Endothelial cell (in vitro differentiated cells): ENCODE results near the gene STK11. TPM values are rescaled to one million over a fixed set of nuclear protein-coding genes. Genes with fewer than 3 reads are reported as not detected.
A peak's percentile ranks its signal among the peaks of the same experiment; 100 is the strongest.

Source experiments
- DNase-seq: peaks from one replicate; pipeline ENCODE4 v3.0.0; 2021; ENCODE audit warnings: low spot score
- H3K27ac Mint-ChIP-seq: one replicate; pipeline ENCODE4 v1.8.0; 2021; ENCODE audit warnings: mixed read lengths, inconsistent platforms; ENCODE audit not compliant: unreplicated experiment
- H3K27me3 Mint-ChIP-seq: one replicate; pipeline ENCODE4 v1.8.0; 2021; ENCODE audit warnings: mild to moderate bottlenecking, moderate library complexity, mixed read lengths, inconsistent platforms; ENCODE audit not compliant: unreplicated experiment
- H3K36me3 Mint-ChIP-seq: one replicate; pipeline ENCODE4 v1.8.0; 2021; ENCODE audit warnings: mild to moderate bottlenecking, low read depth, mixed read lengths, inconsistent platforms; ENCODE audit not compliant: unreplicated experiment
- H3K4me1 Mint-ChIP-seq: one replicate; pipeline ENCODE4 v1.8.0; 2021; ENCODE audit warnings: mild to moderate bottlenecking, mixed read lengths, inconsistent platforms; ENCODE audit not compliant: unreplicated experiment
- H3K4me3 Mint-ChIP-seq: one replicate; pipeline ENCODE4 v1.8.0; 2021; ENCODE audit warnings: mild to moderate bottlenecking, mixed read lengths, inconsistent platforms; ENCODE audit not compliant: unreplicated experiment
- H3K9me3 Mint-ChIP-seq: one replicate; pipeline ENCODE4 v1.8.0; 2021; ENCODE audit warnings: mixed read lengths, inconsistent platforms; ENCODE audit not compliant: unreplicated experiment
- total RNA-seq: library from RNA; stranded (reverse); fragmentation: NEBNext Ultra II Directional; extraction: Animal tissue kit (Norgen Biotek cat#: 25700); gene quantifications from one replicate; pipeline ENCODE4 v1.2.1, GENCODE V29; 2021; ENCODE audit not compliant: unreplicated experiment
- TF ChIP-seq, protein P1 (sequence below): fragments of 200-600 bp; sonication (generic); IDR thresholded peaks from one replicate; pipeline ENCODE4 v1.5.0; 2021; ENCODE audit warnings: antibody characterized with exemption; ENCODE audit not compliant: unreplicated experiment

STK11 gene
- total RNA-seq, 1 donor from 2014 or later: 63.9 TPM

DNA sequence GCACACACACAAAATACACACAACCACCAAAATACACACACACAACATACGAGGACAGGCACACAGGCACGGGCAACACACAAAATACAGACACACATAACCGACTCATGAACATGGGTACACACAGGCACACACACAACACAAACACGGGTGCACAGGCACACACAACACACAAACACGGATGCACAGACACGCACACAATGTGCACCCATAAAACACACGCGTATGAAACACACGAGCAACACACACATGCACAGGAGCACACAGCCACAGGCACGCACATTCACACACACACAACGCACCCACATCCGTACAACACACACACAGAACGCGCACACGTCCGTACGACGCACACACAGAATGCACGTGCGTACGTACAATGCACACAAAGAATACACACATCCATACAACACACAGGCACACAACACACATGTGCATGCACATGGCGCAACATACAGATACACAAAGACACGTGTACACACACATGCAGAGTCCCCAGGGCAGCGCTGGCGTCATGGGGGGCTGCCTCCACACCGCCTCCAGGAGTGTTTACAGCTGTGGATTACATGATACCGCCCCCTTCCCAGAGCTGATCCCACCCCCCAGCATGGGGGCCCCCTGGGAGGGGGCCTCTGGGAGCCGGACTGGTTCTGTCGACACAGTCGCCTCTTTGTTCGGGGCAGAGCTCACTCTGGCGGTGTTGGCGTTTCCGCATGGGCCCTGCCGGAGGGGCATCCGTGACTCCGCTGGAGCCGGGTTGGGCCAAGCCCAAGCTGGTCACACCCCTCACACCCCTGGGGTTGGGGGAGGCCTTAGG is 34.4 kb upstream of the STK11 start:
- Mint-ChIP-seq H3K27ac (peak overlapping the region; percentile 3), H3K4me1 (peaks cover 15% of the 10 kb centered on the region), H3K27me3 (peaks cover 19% of the 10 kb centered on the region), H3K36me3 (peaks cover 11% of the 10 kb centered on the region), H3K9me3 (no peaks in the 10 kb centered on the region), H3K4me3 (peak overlapping the region; percentile 74)
- TF ChIP-seq, protein P1, sequence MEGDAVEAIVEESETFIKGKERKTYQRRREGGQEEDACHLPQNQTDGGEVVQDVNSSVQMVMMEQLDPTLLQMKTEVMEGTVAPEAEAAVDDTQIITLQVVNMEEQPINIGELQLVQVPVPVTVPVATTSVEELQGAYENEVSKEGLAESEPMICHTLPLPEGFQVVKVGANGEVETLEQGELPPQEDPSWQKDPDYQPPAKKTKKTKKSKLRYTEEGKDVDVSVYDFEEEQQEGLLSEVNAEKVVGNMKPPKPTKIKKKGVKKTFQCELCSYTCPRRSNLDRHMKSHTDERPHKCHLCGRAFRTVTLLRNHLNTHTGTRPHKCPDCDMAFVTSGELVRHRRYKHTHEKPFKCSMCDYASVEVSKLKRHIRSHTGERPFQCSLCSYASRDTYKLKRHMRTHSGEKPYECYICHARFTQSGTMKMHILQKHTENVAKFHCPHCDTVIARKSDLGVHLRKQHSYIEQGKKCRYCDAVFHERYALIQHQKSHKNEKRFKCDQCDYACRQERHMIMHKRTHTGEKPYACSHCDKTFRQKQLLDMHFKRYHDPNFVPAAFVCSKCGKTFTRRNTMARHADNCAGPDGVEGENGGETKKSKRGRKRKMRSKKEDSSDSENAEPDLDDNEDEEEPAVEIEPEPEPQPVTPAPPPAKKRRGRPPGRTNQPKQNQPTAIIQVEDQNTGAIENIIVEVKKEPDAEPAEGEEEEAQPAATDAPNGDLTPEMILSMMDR: no peak
- no peak for DNase-seq

DNA sequence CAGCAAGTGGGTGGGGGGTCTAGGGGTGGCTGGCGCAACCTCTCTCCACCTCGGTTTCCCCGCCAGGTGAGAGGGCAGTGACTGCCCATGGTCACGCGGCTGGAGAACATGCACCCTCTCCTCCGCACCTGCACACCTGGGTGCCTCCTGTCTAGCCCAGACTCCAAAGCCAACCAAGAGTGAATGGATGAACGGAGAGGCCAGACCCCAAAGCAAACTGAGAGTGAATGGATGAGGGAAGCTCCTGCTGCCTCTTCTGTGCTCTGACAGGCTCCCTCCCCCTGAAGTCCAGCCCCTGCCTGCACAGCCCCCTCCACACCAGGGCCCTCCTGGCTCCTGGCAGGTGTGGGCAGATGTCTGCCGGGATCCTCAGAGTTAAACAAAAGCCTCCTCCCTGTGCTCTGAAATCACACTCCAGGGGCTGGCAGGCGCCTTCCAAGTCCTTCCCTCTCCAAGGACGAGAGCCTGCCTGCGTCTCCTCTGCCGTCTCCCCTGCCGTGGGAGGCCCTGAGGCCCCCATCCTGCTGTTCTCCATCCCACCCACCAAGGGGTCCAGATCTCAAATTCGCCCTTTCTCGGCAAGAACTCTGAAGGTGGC is 33.7 kb upstream of the STK11 start:
- H3K36me3 Mint-ChIP-seq: peaks cover 11% of the 10 kb centered on the region
- peaks cover 19% of the 10 kb centered on the region for H3K27me3 Mint-ChIP-seq
- H3K4me3 Mint-ChIP-seq: peak overlapping the region; percentile 80
- TF ChIP-seq, protein P1: no peak
- no peaks in the 10 kb centered on the region for H3K9me3 Mint-ChIP-seq
- peak overlapping the region; percentile 78 for H3K27ac Mint-ChIP-seq
- no peak for DNase-seq
- H3K4me1 Mint-ChIP-seq: peaks cover 15% of the 10 kb centered on the region

DNA sequence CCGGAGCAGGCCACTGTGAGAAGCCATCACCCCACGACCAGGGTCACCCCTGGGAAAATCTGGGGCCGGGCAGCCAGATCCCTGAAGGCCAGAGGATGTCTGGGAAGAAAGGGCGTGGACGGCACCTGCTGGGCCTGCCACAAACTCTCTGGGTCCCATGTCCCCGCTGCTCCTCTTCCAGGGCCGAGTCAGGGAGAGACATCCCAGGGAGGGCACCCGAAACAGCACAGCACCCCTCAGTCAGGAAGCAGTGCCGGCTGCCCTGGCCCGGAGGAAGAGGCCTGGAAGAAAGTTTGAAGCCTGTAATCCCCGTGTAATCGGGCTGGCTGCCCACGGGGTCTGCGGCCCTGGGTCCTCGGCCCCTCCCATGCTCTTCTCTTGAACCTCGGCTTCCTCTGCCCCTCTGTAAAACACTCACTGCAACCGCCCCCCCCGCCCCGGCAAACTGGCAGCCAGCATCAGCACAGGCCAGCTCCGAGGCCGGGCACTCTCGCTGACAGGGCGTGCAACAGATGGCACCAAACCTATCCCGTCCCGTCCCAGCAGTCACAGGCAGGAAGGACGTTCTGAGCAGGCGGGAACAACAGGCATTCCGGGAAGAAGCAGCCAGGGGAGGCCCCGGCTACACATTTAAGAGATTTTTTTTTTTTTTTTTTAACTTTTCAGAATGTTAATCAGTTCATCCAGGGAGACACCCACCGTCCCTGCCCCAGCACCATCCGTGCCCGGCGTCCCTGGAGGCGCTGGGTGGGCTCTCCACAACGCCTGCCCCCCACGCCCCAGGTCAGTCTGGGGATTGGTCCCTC is 33.0 kb upstream of the STK11 start:
- H3K9me3 Mint-ChIP-seq: no peaks in the 10 kb centered on the region
- H3K27ac Mint-ChIP-seq: peak overlapping the region; percentile 78
- peaks cover 11% of the 10 kb centered on the region for H3K36me3 Mint-ChIP-seq
- TF ChIP-seq, protein P1: no peak
- H3K27me3 Mint-ChIP-seq: peaks cover 19% of the 10 kb centered on the region
- peak overlapping the region; percentile 95 for H3K4me3 Mint-ChIP-seq
- peaks cover 15% of the 10 kb centered on the region for H3K4me1 Mint-ChIP-seq
- DNase-seq: peak; percentile 41

DNA sequence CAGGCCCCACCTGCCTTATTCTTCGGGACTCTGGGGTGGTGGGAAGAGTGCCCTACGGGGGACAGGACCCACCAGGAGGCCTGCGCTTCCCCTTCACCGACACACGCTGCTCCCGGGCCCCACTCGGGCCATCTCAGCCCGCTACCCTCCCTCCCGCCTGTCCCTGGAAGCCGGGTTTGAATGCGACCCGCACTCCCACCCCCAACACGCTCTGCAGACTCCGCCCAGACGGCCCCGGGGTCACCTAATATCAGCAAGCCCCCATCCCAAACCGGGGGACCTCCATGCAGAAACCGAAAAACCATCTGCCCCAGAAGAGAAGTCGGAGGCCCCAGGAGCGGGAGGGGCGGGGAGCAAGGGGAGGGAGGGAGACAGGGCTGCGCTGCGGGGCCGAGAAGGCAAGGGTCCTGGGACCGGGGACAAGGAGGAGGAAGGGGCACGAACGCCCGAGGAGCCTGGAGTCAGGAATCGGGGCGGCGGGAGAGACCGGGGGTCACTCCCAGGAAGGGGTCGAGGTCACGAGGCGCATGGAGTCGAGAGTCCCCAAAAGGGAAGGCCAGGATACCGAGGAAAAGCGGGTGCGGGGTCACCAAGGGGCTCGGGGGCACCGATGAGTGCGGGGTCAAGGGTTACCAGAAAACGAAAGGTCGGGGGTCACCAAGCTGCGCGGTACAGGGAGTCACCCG is 32.3 kb upstream of the STK11 start:
- peak overlapping the region; percentile 95 for H3K4me3 Mint-ChIP-seq

More for the DNA sequence above, 32.3 kb upstream of the STK11 start:
- peaks cover 15% of the 10 kb centered on the region for H3K4me1 Mint-ChIP-seq
- H3K27me3 Mint-ChIP-seq: peaks cover 19% of the 10 kb centered on the region
- H3K9me3 Mint-ChIP-seq: no peaks in the 10 kb centered on the region
- TF ChIP-seq, protein P1: no peak
- peak overlapping the region; percentile 90 for H3K27ac Mint-ChIP-seq
- peaks cover 11% of the 10 kb centered on the region for H3K36me3 Mint-ChIP-seq
- peak; percentile 42 for DNase-seq
